ENCODE data around the gene MYCBP2.

MYCBP2 gene

GRCh38 chr13:77056886-77057285 lies 270.0 kb downstream of the MYCBP2 start:
- ChIA-PET POLR2A (no interaction called here), CTCF (interaction anchor here (1.3 kb wide), 1 partner anchor 14 kb away, joined by 3 read pairs; no protein-coding TSS in a partner anchor)
- TF ChIP-seq CTCF (IDR thresholded peaks at IDR 0.05; ENCODE audit: insufficient read depth, low read length, missing control alignments): no peak
- no peak for DNase-seq (ENCODE audit: low read depth, low spot score)
- H3K4me3 ChIP-seq (ENCODE audit: low read depth, low read length): no peak overlapping the region

GRCh38 chr13:77056382-77056781 lies 270.5 kb downstream of the MYCBP2 start:
- no peak for DNase-seq (ENCODE audit: low read depth, low spot score)
- CTCF ChIA-PET: interaction anchor here (1.3 kb wide), 1 partner anchor 14 kb away, joined by 3 read pairs; no protein-coding TSS in a partner anchor
- POLR2A ChIA-PET: no interaction called here
- TF ChIP-seq CTCF (IDR thresholded peaks at IDR 0.05; ENCODE audit: insufficient read depth, low read length, missing control alignments): no peak
- no peak overlapping the region for H3K4me3 ChIP-seq (ENCODE audit: low read depth, low read length)

DNA sequence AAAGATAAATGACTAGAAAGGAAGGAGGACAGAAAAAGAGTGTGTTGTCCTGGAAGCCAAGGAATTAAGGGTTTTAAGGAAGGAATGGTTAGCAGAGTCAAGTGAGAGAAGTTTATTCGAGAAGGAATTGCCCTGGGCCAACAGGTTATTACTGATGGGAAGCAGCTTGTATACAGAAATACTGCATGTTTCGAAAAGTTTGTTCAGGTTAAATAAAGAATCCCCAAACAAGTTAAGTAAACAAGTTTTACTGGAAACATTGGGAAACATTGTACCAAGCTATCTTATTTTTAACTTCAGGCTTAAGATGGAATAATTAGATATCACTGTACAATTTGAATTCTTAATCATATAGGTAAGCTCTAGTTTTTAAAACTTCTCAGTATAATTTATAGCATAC lies 271.7 kb downstream of the MYCBP2 start:
- TF ChIP-seq CTCF (IDR thresholded peaks at IDR 0.05; ENCODE audit: insufficient read depth, low read length, missing control alignments): no peak
- ChIA-PET POLR2A (no interaction called here), CTCF (no interaction called here)
- H3K4me3 ChIP-seq (ENCODE audit: low read depth, low read length): no peak overlapping the region
- no peak for DNase-seq (ENCODE audit: low read depth, low spot score)

GRCh38 chr13:77053192-77053591 lies 273.7 kb downstream of the MYCBP2 start:
- CTCF ChIA-PET: no interaction called here
- no peak for TF ChIP-seq CTCF (IDR thresholded peaks at IDR 0.05; ENCODE audit: insufficient read depth, low read length, missing control alignments)
- no peak for DNase-seq (ENCODE audit: low read depth, low spot score)
- no peak overlapping the region for H3K4me3 ChIP-seq (ENCODE audit: low read depth, low read length)
- POLR2A ChIA-PET: no interaction called here

DNA sequence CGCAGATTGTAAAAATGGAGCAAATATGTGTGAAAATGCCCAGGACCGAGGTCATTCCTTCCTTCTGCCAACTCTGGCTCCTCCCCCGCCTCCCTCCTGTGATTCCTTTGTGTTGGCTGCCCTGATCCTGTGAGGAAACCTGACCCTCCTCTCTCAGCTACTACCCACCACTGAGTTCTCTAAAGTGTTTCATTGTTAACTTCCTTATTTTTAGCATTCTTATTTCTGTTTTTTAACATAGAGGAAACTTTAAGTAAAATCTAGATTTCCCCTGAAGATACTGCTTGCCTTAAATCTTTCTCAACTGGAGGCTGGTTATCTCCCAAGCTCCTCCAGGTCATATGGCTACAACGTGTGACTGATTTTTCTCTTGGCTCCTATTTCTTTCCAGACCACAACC lies 278.2 kb downstream of the MYCBP2 start:
- DNase-seq (ENCODE audit: low read depth, low spot score): no peak
- ChIA-PET POLR2A (no interaction called here), CTCF (no interaction called here)
- TF ChIP-seq CTCF (IDR thresholded peaks at IDR 0.05; ENCODE audit: insufficient read depth, low read length, missing control alignments): no peak
- H3K4me3 ChIP-seq (ENCODE audit: low read depth, low read length): no peak overlapping the region

DNA sequence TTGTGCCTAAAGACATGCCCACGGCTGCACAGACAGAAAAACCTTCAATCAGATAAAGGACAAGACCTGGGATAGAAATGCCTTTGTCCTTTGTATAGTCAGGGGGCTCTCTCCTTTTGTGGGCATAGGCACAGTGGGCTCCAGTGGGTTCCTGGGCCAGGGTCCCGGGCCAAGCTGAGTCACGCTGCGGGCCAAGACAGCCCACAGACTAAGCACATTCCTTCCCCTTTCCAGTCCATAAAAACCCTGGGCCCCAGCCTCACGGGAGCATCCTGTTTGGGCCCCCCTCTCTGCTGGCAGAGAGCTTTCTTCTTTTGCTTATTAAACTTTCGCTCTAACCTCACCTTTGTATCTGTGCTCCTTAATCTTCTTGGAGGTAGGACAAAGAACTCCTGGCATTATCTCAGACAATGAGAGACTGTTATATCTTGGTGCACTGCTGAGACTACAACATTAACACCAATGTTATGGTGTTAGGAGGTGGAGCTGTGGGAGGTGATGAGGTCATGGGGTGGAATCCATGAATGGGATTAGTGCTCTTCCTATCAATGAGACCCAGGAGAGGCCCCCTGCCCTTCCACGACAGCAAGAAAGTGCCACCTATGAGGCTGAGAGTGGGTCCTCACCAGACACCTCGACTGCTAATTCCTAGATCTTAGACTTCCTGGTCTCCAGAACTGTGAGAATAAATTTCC lies 279.1 kb downstream of the MYCBP2 start:
- ChIA-PET POLR2A (no interaction called here), CTCF (no interaction called here)
- H3K4me3 ChIP-seq (ENCODE audit: low read depth, low read length): no peak overlapping the region
- no peak for TF ChIP-seq CTCF (IDR thresholded peaks at IDR 0.05; ENCODE audit: insufficient read depth, low read length, missing control alignments)
- no peak for DNase-seq (ENCODE audit: low read depth, low spot score)

Data from AG04449 (cell line).